NCI-H2107 (cell line): ENCODE data around the gene ZFHX3.
"Not testable (repeated sequence)": the region's sequence is repeated elsewhere in the genome, so short reads cannot be mapped to it uniquely, and the experiment has no call there.

Experiments used
- DNase-seq: peaks from one replicate; lab custom pipeline; 2025; lab: John Stamatoyannopoulos, UW

ZFHX3 gene

GRCh38 chr16:73023320-73023719, 24.6 kb downstream of the ZFHX3 start:
- no peak for DNase-seq

- no peak for DNase-seq
Observed at GRCh38 chr16:73022534-73022933, 25.4 kb downstream of the ZFHX3 start.

GRCh38 chr16:73021866-73022495, 25.9 kb downstream of the ZFHX3 start:
- no peak for DNase-seq

GRCh38 chr16:73020409-73020884, 27.5 kb downstream of the ZFHX3 start:
- no peak for DNase-seq

- no peak for DNase-seq
Observed at GRCh38 chr16:73019457-73020362, 28.2 kb downstream of the ZFHX3 start.

GRCh38 chr16:73018821-73019456, 29.0 kb downstream of the ZFHX3 start:
- no peak for DNase-seq

- no peak for DNase-seq
Observed at GRCh38 chr16:73017321-73017720, 30.6 kb downstream of the ZFHX3 start.

GRCh38 chr16:73016488-73016830, 31.5 kb downstream of the ZFHX3 start:
- DNase-seq = no peak

- no peak for DNase-seq
Observed at GRCh38 chr16:73015612-73016487, 32.1 kb downstream of the ZFHX3 start.

- DNase-seq = no peak
Observed at GRCh38 chr16:73014768-73015167, 33.2 kb downstream of the ZFHX3 start.

- no peak for DNase-seq
Observed at GRCh38 chr16:73013974-73014373, 34.0 kb downstream of the ZFHX3 start.

GRCh38 chr16:73012341-73012740, 35.6 kb downstream of the ZFHX3 start:
- DNase-seq = no peak

GRCh38 chr16:73011926-73012325, 36.0 kb downstream of the ZFHX3 start:
- peak; percentile 87 for DNase-seq

- no peak for DNase-seq
Observed at GRCh38 chr16:73010150-73010676, 37.7 kb downstream of the ZFHX3 start.

GRCh38 chr16:73009710-73010109, 38.2 kb downstream of the ZFHX3 start:
- DNase-seq = not testable (repeated sequence)

GRCh38 chr16:73006026-73006425, 41.9 kb downstream of the ZFHX3 start:
- DNase-seq = no peak

GRCh38 chr16:73002866-73003265, 45.1 kb downstream of the ZFHX3 start:
- no peak for DNase-seq

GRCh38 chr16:73000907-73001521, 46.9 kb downstream of the ZFHX3 start:
- DNase-seq = no peak

- peak; percentile 22 for DNase-seq
Observed at GRCh38 chr16:73000020-73000906, 47.7 kb downstream of the ZFHX3 start.

GRCh38 chr16:72999541-73000019, 48.3 kb downstream of the ZFHX3 start:
- no peak for DNase-seq
